Neural crest cell (in vitro differentiated cells): ENCODE results near the gene HSBP1L1. TPM values are rescaled to one million over a fixed set of nuclear protein-coding genes. Genes with fewer than 3 reads are reported as not detected.

Experiments
- DNase-seq: peaks from one replicate; pipeline ENCODE4 v3.0.0; 2021; ENCODE audit warnings: low read depth, mixed read lengths, low spot score
- H3K27ac Mint-ChIP-seq: one replicate; pipeline ENCODE4 v1.8.0; 2021; ENCODE audit warnings: mild to moderate bottlenecking, mixed read lengths; ENCODE audit not compliant: unreplicated experiment
- H3K27me3 Mint-ChIP-seq: 2 replicates; pipeline ENCODE4 v1.8.0; 2021; ENCODE audit warnings: low read depth, mild to moderate bottlenecking, mixed read lengths
- H3K36me3 Mint-ChIP-seq: 2 replicates; pipeline ENCODE4 v1.8.0; 2021; ENCODE audit warnings: low read depth, mild to moderate bottlenecking, mixed read lengths
- H3K4me1 Mint-ChIP-seq: 2 replicates; pipeline ENCODE4 v1.8.0; 2021; ENCODE audit warnings: mixed read lengths
- H3K4me3 Mint-ChIP-seq: one replicate; pipeline ENCODE4 v1.8.0; 2021; ENCODE audit warnings: mild to moderate bottlenecking, mixed read lengths
- H3K9me3 Mint-ChIP-seq: 2 replicates; pipeline ENCODE4 v1.8.0; 2021; ENCODE audit warnings: mixed read lengths
- CTCF ChIP-seq: fragments of 200-600 bp; sonication (generic); conservative IDR thresholded peaks from 2 replicates; pipeline ENCODE4 v1.5.0; 2021; ENCODE audit warnings: antibody characterized with exemption, mild to moderate bottlenecking
- total RNA-seq: library from RNA; stranded (reverse); gene quantifications from 2 replicates; pipeline ENCODE4 v1.2.1, GENCODE V29; 2021

Gene HSBP1L1
- total RNA-seq, 1 donor from 2014 or later, result 0.58 TPM

DNA sequence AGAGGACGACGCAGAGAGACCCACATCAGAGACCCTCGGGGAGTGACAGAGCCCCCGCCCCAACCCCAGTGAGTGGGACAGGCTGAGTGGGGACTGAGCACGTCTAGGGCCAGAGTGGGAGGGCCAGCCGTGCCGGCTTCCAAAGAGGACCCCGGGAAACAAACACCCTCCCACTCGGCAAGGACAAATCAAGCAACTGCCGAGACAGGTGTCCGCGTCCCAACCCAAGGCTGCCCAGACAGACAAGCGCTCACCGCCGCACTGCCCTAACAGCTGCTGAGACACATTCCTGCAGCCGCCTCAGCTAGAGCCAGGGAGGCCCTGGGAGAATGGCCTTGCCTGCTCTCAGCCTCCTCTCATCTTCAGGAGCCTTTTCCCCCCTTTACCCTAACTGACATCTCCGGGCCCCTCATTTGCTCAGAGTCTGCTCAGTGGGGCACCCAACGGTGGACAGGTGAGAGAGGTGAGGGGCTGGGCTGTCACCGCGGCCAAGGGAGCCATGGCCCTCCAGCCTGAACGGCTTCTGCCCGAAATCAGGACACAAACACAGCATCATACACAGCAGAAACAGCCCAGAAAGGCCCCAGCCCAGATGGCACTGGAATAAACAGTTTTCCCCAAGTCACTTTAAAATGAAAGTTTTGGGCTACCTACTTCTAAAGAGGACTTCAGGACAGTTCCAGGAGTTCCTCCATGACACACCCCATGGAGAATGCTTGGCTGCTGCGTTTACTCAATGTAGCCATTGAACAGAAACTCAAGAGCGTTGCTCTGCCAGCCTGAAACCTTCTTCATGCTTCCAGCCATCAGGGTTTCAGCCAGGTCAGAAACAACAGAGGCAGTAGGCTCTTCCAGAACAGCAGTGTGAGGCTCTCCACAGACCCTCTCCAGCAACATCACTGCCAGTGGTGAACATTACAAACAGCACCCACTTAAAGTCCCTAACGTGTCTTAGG lies 36.6 kb upstream of the HSBP1L1 start:
- DNase-seq, result no peak
- H3K36me3 Mint-ChIP-seq, result peaks cover 50% of the 10 kb centered on the region
- H3K4me1 Mint-ChIP-seq, result no peaks in the 10 kb centered on the region
- H3K9me3 Mint-ChIP-seq, result peaks cover 17% of the 10 kb centered on the region
- H3K27ac Mint-ChIP-seq, result no peak overlapping the region
- no peaks in the 10 kb centered on the region for H3K27me3 Mint-ChIP-seq
- no peak for TF ChIP-seq CTCF
- no peak overlapping the region for H3K4me3 Mint-ChIP-seq

DNA sequence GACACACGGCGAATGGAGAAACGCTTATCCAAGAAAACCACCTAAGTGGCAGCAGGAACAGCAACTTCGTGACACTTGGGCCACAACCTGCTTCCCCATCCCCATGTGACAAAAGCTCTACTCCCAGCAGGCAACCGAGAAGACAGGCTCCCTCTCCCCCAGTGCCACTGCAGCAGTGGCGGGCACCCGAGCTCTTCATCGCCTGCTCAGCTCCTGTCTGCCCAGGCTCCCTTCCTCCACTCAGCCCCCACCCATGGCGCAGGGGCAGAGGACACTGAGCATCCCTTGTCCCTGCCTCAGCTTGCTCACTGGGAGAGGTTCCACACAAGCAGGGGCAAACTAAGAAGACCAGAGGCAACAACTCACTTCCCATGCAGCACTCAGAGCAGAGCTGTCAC lies 35.9 kb upstream of the HSBP1L1 start:
- Mint-ChIP-seq H3K27me3 (no peaks in the 10 kb centered on the region), H3K4me1 (peaks cover 1% of the 10 kb centered on the region), H3K4me3 (no peak overlapping the region), H3K27ac (no peak overlapping the region), H3K9me3 (peaks cover 22% of the 10 kb centered on the region), H3K36me3 (peaks cover 53% of the 10 kb centered on the region)
- no peak for TF ChIP-seq CTCF
- DNase-seq, result no peak

DNA sequence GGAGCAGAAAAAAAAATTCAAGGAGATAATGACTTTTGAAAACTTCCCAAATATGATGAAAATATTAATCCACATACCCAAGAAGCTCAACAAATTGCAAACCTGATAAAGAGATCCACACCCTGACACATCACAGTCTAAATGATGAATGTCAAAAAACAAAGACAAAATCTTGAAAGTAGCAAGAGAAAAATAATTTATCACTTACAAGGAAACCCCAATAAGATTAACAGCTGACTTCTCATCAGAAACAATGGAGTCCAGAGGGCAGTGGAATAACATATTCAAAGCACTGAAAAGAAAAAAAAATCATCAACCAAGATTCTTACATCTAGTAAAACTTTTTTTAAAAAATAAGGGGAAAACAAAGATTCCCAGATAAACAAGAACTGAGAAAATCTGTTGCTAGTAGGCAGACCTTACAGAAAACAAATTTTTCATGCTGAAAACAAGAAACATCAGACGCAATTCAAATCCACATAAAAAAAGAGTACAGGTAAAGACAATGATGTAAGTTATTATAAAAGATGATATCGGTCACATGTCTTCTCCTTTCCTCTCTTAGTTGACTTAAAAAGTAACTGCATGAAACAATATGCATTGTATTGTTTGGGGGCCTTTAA lies 34.3 kb upstream of the HSBP1L1 start:
- no peak overlapping the region for H3K27ac Mint-ChIP-seq
- H3K4me3 Mint-ChIP-seq, result no peak overlapping the region
- no peaks in the 10 kb centered on the region for H3K27me3 Mint-ChIP-seq
- peaks cover 15% of the 10 kb centered on the region for H3K4me1 Mint-ChIP-seq
- H3K9me3 Mint-ChIP-seq, result peaks cover 27% of the 10 kb centered on the region
- peaks cover 62% of the 10 kb centered on the region for H3K36me3 Mint-ChIP-seq
- no peak for TF ChIP-seq CTCF
- no peak for DNase-seq

DNA sequence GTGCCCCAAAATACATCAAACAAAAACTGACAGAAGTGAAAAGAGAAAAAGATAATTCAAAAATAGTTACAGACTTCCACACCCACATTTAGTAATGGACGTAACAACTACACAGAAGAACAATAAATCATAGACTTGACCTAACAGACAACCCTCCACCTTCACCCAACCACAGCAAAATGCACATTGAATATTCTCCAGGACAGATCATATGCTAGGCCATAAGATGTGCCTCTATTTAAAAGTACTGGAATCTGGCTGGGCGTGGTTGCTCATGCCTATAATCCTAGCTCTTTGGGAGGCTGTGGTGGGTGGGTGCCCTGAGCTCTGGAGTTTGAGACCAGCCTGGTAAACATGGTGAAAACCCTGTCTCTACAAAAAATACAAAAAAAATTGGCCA lies 33.0 kb upstream of the HSBP1L1 start:
- no peak overlapping the region for H3K4me3 Mint-ChIP-seq
- H3K9me3 Mint-ChIP-seq, result peaks cover 27% of the 10 kb centered on the region
- H3K27me3 Mint-ChIP-seq, result no peaks in the 10 kb centered on the region
- peaks cover 69% of the 10 kb centered on the region for H3K36me3 Mint-ChIP-seq
- H3K27ac Mint-ChIP-seq, result no peak overlapping the region
- peaks cover 15% of the 10 kb centered on the region for H3K4me1 Mint-ChIP-seq
- TF ChIP-seq CTCF, result no peak
- DNase-seq, result no peak

DNA sequence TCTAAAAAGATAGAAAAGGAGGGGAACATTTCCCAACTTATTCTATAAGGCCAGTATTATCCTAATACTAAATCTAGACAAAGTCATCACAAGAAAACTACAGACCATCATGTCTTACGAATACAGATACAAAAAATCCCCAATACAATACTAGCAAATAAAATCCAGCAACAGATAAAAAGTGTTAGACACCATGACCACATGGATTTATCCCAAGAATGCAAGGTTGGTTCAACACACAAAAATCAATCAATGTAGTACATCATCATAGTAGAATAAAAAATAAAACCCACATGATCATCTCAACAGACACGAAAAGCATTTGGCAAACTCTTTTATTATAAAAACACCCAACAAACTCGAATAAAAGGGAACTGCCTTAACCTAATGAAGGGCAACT lies 31.5 kb upstream of the HSBP1L1 start:
- peaks cover 27% of the 10 kb centered on the region for H3K9me3 Mint-ChIP-seq
- DNase-seq, result no peak
- no peaks in the 10 kb centered on the region for H3K27me3 Mint-ChIP-seq
- H3K36me3 Mint-ChIP-seq, result peaks cover 74% of the 10 kb centered on the region
- peaks cover 15% of the 10 kb centered on the region for H3K4me1 Mint-ChIP-seq
- no peak overlapping the region for H3K27ac Mint-ChIP-seq
- no peak for TF ChIP-seq CTCF
- H3K4me3 Mint-ChIP-seq, result no peak overlapping the region
